Measurements from ENCODE around the gene NANP. TPM values are rescaled to one million over a fixed set of nuclear protein-coding genes. Genes with fewer than 3 reads are reported as not detected.

Gene NANP
- total and polyA plus RNA-seq, 2 of the 13 experiments (the other 11 are each of a cell fraction or from before 2014, with no cell fraction given) = 8.9 to 21.5 TPM

- TF ChIP-seq STAT6 (CRISPR knock-in tag; IDR thresholded peaks at IDR 0.05; ENCODE audit: borderline replicate concordance) (peak; percentile 99), ZNF543 (CRISPR knock-in tag; IDR thresholded peaks at IDR 0.05) (peak; percentile 77), ZNF501 (CRISPR knock-in tag; IDR thresholded peaks at IDR 0.05) (peak; percentile 95), FOSL1 (CRISPR knock-in tag; IDR thresholded peaks at IDR 0.05; ENCODE audit: borderline replicate concordance) (no peak; the same call in 1 of the 2 replicates), DR1 (CRISPR knock-in tag; IDR thresholded peaks at IDR 0.05) (peak; percentile 96), ZNF264 (CRISPR knock-in tag; IDR thresholded peaks at IDR 0.05) (peak; percentile 84), ZMYM2 (CRISPR knock-in tag; IDR thresholded peaks at IDR 0.05) (peak; percentile 86; the same call in 1 of the 2 replicates), TARDBP (CRISPR knock-in tag; IDR thresholded peaks at IDR 0.05) (peak; percentile 89), ZNF549 (CRISPR knock-in tag; IDR thresholded peaks at IDR 0.05) (peak; percentile 91; the same call in 1 of the 2 replicates), ZKSCAN8 (CRISPR knock-in tag; IDR thresholded peaks at IDR 0.05; ENCODE audit: borderline replicate concordance) (peak; percentile 94), RFX3 (CRISPR knock-in tag; IDR thresholded peaks at IDR 0.05) (peak; percentile 40; the same call in 1 of the 2 replicates), ATF4 (CRISPR knock-in tag; IDR thresholded peaks at IDR 0.05) (no peak; a peak in 1 of 4 replicates), ZMAT3 (CRISPR knock-in tag; conservative IDR thresholded peaks at IDR 0.05) (peak; percentile 96), HHEX (CRISPR knock-in tag; IDR thresholded peaks at IDR 0.05) (no peak; the same call in 1 of the 2 replicates), TBP (CRISPR knock-in tag; IDR thresholded peaks at IDR 0.05) (0 out of 2 replicates have a peak, but pooled peaks have one; percentile 74), JUND (CRISPR knock-in tag; IDR thresholded peaks at IDR 0.05) (no peak; the same call in none of the 2 replicates), KDM6A (CRISPR knock-in tag; IDR thresholded peaks at IDR 0.05; ENCODE audit: low read depth) (no peak), ZNF766 (CRISPR knock-in tag; IDR thresholded peaks at IDR 0.05; ENCODE audit: borderline replicate concordance) (peak; percentile 90), GABPB1 (CRISPR knock-in tag; IDR thresholded peaks at IDR 0.05) (peak; percentile 88), ZNF235 (CRISPR knock-in tag; IDR thresholded peaks at IDR 0.05; ENCODE audit: borderline replicate concordance) (peak; percentile 94; the same call in 1 of the 2 replicates), KAT7 (CRISPR knock-in tag; IDR thresholded peaks at IDR 0.05; ENCODE audit: borderline replicate concordance) (peak; percentile 98; the same call in 1 of the 2 replicates), XBP1 (CRISPR knock-in tag; IDR thresholded peaks at IDR 0.05) (peak; percentile 50; the same call in 1 of the 2 replicates)
- TF ChIP-seq, protein P1, sequence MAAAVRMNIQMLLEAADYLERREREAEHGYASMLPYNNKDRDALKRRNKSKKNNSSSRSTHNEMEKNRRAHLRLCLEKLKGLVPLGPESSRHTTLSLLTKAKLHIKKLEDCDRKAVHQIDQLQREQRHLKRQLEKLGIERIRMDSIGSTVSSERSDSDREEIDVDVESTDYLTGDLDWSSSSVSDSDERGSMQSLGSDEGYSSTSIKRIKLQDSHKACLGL (CRISPR knock-in tag; IDR thresholded peaks at IDR 0.05) = peak; percentile 82
- TF ChIP-seq, protein P2, sequence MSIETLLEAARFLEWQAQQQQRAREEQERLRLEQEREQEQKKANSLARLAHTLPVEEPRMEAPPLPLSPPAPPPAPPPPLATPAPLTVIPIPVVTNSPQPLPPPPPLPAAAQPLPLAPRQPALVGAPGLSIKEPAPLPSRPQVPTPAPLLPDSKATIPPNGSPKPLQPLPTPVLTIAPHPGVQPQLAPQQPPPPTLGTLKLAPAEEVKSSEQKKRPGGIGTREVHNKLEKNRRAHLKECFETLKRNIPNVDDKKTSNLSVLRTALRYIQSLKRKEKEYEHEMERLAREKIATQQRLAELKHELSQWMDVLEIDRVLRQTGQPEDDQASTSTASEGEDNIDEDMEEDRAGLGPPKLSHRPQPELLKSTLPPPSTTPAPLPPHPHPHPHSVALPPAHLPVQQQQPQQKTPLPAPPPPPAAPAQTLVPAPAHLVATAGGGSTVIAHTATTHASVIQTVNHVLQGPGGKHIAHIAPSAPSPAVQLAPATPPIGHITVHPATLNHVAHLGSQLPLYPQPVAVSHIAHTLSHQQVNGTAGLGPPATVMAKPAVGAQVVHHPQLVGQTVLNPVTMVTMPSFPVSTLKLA (IDR thresholded peaks at IDR 0.05) = peak; percentile 71
These were observed at the start of gene NANP (continued) for GRCh38 chr20:25623736-25624499.

Data from HepG2 (cell line).